ENCODE measurements around the gene BEST1.
"Not testable (repeated sequence)": the region's sequence is repeated elsewhere in the genome, so short reads cannot be mapped to it uniquely, and the experiment has no call there.

BEST1 gene

GRCh38 chr11:61949169-61950034, 749 bp upstream of the BEST1 start:
- DNase-seq = peak; percentile 95

DNA sequence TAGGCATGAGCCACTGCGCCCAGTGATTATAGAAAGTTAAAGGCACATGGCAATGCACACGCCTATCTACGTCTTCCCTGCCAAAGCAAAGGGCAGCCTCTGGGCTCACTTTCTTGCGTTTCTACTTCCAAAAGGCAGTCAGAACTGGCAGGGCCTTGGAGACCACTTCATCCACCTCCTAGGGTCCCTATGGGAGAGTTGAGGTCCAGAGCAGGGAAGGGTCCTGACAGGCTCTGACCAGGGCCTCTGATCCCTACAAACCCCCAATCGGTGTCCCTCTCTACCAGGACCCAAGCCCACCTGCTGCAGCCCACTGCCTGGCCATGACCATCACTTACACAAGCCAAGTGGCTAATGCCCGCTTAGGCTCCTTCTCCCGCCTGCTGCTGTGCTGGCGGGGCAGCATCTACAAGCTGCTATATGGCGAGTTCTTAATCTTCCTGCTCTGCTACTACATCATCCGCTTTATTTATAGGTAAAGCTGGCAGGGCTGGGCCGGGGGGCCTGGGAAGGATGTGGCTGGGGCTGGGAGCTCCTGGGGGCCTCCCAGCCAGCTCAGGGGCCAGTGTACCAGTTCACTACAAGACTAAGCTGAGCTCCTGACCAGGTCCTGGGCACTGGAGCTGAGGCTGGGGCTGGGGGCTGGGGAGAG, 1.5 kb downstream of the BEST1 start:
- no peak for DNase-seq

DNA sequence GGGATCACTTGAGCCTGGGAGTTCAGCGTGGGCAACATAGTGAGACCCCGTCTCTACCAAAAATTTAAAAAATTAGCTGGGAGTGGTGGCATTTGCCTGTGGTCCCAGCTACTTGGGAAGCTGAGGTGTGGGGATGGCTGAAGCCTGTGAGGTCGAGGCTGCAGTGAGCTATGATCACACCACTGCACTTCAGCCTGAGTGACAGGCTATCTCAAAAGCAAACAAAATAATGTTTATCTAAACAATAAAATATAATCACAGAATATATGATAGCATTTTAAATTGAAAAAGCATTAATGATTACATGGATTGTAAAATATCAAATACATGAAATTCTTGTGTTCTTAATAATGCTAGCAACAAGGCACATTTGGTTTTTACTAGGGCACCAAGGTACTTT, 2.7 kb downstream of the BEST1 start:
- no peak for DNase-seq

- DNase-seq = not testable (repeated sequence)
Measured at GRCh38 chr11:61953632-61954031, 3.5 kb downstream of the BEST1 start.

DNA sequence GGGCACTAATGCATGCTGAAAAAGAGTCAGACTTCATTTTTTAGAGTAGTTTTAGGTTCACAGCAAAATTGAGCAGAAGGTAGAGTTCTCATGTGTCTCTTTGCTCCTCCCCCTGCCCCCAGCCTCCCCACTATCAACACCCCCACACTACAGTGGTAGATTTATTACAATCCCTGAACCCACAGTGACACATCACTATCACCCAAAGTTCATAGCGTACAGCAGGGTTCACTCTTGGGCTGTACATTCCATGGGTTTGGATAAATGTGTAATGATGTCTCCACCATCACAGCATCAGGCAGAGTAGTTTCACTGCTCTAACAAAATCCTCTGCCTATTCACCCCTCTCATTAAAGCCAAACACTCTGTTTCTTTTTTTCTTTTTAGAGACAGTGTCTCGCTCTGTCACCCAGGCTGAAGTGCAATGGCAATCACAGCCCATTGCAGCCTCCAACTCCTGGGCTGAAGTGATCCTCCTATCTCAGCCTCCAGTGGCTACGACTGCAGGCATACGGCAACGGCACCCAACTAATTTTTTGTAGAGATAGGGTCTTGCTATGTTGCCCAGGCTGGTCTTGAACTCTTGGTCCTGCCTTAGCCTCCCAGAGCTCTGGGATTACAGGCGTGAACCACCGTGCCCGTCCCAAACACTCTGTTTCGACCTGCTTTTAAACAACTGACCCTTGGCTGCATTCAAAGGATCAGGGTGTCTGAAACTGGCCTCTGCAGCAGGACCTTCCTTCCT, 4.1 kb downstream of the BEST1 start:
- no peak for DNase-seq

- no peak for DNase-seq
Measured at GRCh38 chr11:61954851-61955421, 4.8 kb downstream of the BEST1 start.

DNA sequence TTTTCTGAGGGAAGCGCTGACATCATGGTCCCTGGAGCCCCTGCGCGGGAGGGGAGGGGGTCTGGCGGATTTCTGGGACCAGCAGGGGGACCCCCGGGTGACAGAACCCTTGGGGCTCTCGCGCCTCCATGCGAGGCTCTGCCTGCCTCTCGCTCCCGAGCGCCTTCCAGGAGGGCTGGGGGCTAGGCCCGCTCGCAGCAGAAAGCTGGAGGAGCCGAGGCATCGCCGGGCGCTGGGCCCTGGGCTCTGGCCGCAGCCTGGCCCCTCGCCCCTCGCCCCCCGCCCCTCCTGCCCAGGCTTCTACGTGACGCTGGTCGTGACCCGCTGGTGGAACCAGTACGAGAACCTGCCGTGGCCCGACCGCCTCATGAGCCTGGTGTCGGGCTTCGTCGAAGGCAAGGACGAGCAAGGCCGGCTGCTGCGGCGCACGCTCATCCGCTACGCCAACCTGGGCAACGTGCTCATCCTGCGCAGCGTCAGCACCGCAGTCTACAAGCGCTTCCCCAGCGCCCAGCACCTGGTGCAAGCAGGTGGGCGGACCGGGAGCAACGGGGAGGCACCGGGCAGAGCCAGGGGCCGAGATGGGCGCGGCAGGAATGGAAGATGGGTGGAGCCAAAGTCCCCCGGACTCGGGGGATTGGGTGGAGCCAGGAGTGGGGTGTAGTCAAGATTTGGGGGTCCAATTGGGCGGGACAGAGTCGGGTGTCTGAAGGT, 5.4 kb downstream of the BEST1 start:
- no peak for DNase-seq

DNA sequence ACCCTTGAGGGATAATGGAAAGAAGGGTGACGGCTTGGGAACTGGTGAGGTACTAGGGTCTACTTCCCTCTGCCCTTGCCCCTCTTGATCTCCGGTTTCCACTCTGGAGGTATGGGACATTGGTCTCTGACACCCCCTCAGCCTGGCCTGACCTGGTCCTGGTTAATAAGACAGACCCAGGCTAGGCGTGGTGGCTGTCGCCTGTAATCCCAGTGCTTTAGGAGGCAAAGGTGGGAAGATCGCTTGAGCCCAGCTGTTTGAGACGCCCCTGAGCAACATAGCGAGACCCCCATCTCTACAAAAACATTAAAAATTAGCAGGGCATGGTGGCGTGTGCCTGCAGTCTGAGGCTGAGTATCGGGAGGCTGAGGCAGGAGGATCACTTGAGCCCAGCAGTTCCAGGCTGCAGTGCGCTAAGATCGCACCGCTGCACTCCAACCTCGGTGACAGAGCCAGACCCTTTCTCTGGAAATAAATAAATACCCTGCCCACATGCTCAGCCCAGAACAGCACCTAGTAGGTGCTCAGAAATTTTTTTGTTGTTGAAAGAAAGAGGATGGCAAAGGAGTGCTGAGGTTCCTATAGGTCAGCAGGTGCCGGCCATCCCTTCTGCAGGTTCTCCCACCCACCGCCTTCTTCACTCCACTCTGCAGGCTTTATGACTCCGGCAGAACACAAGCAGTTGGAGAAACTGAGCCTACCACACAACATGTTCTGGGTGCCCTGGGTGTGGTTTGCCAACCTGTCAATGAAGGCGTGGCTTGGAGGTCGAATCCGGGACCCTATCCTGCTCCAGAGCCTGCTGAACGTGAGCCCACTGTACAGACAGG, 6.3 kb downstream of the BEST1 start:
- DNase-seq = no peak

DNA sequence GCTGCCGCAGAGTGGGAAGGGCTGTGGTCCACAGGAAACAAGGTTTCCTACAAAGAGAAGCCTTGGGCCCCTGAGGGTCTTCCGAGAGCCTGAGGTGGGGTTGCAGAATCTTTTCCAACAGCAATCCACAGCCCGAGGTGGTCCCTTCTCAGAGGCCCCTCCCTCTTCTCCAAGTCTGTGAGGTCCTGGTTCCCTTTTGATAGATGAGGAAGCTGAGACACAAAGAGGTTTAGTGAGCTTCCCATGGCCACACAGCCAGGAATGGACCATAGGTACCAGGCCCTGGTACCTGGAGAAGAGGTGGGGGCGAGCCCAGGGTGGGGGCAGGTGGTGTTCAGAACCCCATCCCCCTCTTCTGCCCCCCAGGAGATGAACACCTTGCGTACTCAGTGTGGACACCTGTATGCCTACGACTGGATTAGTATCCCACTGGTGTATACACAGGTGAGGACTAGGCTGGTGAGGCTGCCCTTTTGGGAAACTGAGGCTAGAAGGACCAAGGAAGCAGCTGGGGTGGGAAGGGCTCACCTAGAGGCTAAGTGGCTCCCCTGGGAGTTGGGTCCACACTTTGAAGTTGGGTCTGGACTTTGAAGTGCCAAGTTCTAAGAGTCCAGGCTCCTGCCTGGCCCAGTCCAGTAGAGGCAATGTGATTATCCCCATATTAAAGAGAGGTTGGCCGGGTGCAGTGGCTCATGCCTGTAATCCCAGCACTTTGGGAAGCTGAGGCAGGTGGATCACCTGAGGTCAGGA, 7.0 kb downstream of the BEST1 start:
- DNase-seq = no peak

DNA sequence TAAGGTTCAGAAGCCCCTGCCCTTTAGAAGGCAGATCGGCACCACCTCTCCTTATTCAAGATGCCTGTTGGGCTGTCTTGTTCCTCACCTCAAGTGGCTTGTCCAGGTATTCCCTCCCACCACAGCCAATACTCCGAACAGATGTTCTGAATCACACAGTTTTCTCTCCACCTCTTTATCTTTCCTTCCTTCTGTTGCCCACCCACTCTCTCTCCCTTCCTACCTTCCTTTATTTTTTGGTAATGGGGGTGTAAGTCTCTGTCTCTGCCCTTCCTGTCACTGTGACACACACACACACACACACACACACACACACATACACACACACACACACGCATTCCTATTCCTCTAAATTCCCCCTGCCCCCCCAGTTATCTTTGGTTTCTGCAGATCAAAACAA, 8.4 kb downstream of the BEST1 start:
- DNase-seq = no peak

DNA sequence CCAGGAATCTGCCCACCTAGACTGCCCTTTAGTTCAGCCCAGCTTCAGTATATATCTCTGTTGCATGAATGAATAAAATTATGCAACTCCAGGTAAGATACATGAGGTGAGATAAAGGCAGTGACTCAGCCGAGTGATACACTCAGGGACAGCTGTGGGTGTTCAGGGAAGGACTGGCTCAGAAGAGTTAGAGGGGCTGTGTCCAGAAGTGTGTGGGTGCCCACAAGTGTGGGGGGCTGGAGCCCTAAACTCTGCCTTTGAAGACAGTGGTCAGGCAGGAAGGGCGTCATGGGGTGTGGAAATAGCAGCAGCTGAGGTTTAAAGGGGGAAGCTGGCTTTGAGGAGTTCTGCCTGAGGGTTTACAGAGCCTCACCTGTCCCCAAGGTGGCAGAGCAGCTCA, 9.0 kb downstream of the BEST1 start:
- DNase-seq = no peak

DNA sequence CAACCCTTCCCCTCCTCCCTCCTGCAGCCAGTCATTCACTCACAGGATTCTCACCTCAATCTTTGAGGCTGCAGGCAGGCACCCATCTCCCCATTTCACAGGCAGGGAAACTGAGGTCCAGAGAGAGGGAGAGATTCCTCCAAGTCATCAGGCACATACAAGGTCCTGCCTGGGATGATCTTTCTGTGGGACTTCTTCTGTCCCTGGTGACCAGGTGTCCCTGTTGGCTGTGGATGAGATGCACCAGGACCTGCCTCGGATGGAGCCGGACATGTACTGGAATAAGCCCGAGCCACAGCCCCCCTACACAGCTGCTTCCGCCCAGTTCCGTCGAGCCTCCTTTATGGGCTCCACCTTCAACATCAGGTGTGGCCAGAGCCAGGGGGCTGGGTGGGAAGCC, 9.5 kb downstream of the BEST1 start:
- no peak for DNase-seq

- no peak for DNase-seq
Measured at GRCh38 chr11:61960532-61960931, 10.4 kb downstream of the BEST1 start.

DNA sequence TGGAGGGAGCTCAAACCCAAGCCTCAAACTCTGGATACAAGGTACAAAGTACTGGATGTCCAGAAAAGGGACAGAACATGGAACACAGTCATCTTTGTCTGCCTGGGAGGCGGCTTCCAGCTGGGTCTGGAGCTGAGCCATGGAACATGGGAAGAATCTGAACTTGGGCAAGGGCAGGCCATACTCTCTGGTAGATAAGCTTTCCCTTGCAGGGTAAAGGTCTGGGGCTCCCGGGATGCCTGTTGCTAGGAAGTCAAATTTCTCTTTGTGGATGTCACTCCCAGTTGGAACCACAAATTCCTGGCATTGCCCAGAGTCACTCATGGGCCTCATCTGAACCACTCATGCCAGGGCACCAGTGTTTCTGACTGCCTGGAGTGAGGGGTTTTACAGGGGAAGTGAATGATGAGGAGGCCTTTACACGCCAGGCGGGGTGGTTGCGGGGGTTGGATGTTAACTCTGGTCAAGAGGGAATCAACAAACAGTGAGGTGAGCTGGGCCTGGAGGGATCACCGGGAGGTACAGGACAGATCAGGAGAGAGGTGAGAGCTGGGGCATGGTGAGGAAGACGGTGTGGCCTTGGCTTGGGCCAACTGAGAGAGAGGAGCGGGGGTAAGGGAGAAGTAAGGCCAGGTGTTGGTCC, 11.5 kb downstream of the BEST1 start:
- no peak for DNase-seq

DNA sequence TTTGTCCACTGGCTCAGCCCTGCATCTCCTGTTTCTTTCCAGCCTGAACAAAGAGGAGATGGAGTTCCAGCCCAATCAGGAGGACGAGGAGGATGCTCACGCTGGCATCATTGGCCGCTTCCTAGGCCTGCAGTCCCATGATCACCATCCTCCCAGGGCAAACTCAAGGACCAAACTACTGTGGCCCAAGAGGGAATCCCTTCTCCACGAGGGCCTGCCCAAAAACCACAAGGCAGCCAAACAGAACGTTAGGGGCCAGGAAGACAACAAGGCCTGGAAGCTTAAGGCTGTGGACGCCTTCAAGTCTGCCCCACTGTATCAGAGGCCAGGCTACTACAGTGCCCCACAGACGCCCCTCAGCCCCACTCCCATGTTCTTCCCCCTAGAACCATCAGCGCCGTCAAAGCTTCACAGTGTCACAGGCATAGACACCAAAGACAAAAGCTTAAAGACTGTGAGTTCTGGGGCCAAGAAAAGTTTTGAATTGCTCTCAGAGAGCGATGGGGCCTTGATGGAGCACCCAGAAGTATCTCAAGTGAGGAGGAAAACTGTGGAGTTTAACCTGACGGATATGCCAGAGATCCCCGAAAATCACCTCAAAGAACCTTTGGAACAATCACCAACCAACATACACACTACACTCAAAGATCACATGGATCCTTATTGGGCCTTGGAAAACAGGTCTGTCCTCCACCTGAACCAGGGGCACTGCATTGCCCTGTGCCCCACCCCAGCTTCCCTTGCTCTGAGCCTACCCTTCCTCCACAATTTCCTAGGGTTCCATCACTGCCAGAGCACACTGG, 12.3 kb downstream of the BEST1 start:
- no peak for DNase-seq

DNA sequence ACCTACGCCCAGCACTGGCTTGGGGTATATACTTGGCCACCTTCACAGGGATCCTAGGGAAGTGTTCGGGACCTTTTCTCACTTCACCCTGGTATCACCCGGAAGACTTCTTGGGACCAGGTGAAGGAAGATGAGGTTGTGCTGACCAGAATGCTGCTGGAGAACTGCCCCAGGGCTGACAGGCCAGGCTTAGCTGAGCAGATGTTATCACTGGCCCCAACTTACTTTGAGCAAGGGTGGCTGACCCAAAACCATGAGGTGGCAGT, 12.8 kb downstream of the BEST1 start:
- DNase-seq = no peak

DNA sequence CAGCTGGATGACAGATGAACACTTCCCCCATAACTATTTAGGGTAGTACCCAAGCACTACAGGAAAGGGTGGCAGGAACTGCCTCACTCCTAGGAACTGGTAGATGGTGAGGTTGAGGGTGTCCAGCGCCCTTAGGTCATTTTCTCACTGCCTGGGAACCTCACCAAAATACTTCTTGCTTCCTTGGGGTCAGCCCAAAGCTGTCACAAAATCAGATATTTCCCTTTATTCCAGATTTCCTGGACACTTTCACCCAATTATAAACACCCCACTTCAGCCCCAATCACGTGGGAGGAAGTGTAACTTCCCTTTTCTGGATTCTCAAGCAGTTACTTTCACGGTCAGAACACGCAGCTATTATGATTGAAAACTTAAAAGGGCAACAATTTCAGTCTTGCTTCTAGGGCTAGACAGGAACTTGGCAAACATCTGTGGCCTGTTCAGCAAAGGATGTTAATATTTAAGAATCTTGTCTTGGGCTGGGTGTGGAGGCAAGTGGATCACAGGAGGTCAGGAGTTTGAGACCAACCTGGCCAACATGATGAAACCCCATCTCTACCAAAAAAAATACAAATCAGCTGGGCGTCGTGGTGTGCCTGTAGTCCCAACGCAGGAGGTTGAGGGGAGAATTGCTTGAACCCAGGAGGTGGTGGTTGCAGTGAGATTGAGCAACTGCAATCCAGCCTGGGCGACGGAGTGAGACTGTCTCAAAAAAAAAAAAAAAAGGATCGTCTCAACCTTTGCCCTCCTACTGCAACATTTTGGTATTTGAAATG, 13.3 kb downstream of the BEST1 start:
- DNase-seq = no peak

DNA sequence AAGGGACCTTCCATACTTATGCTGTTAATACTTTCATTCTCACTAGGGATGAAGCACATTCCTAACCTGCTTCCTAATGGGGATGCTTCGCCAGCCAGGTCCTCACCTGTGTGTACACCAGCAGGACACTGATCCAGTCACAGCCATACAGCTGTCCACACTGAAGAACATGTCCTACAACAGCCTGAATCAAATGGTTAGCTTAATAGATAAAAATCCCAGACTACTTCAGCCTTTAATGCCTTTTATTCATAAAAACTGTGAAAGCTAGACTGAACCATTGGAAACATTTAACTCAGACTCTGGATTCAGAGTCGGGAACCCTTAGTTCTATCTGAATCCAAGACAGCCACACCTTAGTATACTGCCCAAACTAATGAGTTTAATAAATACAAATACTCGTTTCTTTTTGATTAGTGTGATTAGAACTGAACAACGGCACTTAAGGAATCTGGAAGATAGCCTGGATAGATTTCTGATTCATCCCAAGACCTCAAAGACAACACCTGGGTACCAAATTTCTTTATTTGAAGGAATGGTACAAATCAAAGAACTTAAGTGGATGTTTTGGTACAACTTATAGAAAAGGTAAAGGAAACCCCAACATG, 14.0 kb downstream of the BEST1 start:
- no peak for DNase-seq
